ENCODE measurements around the gene PROCA1. TPM values are rescaled to one million over a fixed set of nuclear protein-coding genes. Genes with fewer than 3 reads are reported as not detected.

Gene PROCA1
- total RNA-seq, 2 donors from 2014 or later: 1.9 to 9.4 TPM

- WGBS: 75% methylated on average over 3 of the region's 3 CpGs
- intact Hi-C loops (cut with DNase I): no loop called here
- no peak for TF ChIP-seq POLR2AphosphoS5 (IDR thresholded peaks at IDR 0.05)
- TF ChIP-seq CTCF (IDR thresholded peaks at IDR 0.05): no peak
- no peak for TF ChIP-seq POLR2A (IDR thresholded peaks at IDR 0.05)
- peaks cover 49 to 76% of the 10 kb centered on the region in 2 donors for H3K36me3 ChIP-seq
- no peak overlapping the region for H3K4me3 ChIP-seq
- no peak overlapping the region for H3K27ac ChIP-seq
- H3K9me3 ChIP-seq: no peaks in the 10 kb centered on the region
- DNase-seq (ENCODE audit: low spot score): no peak
- no peaks in the 10 kb centered on the region for H3K27me3 ChIP-seq (replicated peaks; ENCODE audit: insufficient read depth)
- H3K4me1 ChIP-seq (replicated peaks): no peaks in the 10 kb centered on the region
Observed at GRCh38 chr17:28675490-28675889, 36.2 kb downstream of the PROCA1 start.

GRCh38 chr17:28669918-28670317 is 41.8 kb downstream of the PROCA1 start:
- TF ChIP-seq CTCF (IDR thresholded peaks at IDR 0.05) (no peak), POLR2A (IDR thresholded peaks at IDR 0.05) (no peak), POLR2AphosphoS5 (IDR thresholded peaks at IDR 0.05) (no peak)
- intact Hi-C loops (cut with DNase I): no loop called here
- Histone ChIP-seq H3K27me3 (replicated peaks; ENCODE audit: insufficient read depth) (no peaks in the 10 kb centered on the region), H3K4me1 (replicated peaks) (no peaks in the 10 kb centered on the region), H3K27ac (no peak overlapping the region), H3K4me3 (no peak overlapping the region), H3K9me3 (no peaks in the 10 kb centered on the region), H3K36me3 (peaks cover 19 to 31% of the 10 kb centered on the region in 2 donors)
- WGBS: 96% methylated on average over 1 of the region's 1 CpG
- DNase-seq (ENCODE audit: low spot score): no peak

GRCh38 chr17:28667870-28668269 is 43.8 kb downstream of the PROCA1 start:
- DNase-seq (ENCODE audit: low spot score): no peak
- Histone ChIP-seq H3K27ac (no peak overlapping the region), H3K27me3 (replicated peaks; ENCODE audit: insufficient read depth) (no peaks in the 10 kb centered on the region), H3K4me3 (no peak overlapping the region), H3K4me1 (replicated peaks) (peaks cover 7% of the 10 kb centered on the region), H3K9me3 (no peaks in the 10 kb centered on the region), H3K36me3 (peaks cover 9 to 10% of the 10 kb centered on the region in 2 donors)
- no peak for TF ChIP-seq POLR2AphosphoS5 (IDR thresholded peaks at IDR 0.05)
- no peak for TF ChIP-seq CTCF (IDR thresholded peaks at IDR 0.05)
- no peak for TF ChIP-seq POLR2A (IDR thresholded peaks at IDR 0.05)
- 81% methylated on average over 1 of the region's 1 CpG for WGBS
- intact Hi-C loops (cut with DNase I): no loop called here

- H3K36me3 ChIP-seq: peaks cover 0 to 3% of the 10 kb centered on the region in 2 donors
- no peak for DNase-seq (ENCODE audit: low spot score)
- WGBS: 66% methylated on average over 2 of the region's 2 CpGs
Observed at GRCh38 chr17:28665994-28666393, 45.7 kb downstream of the PROCA1 start.

More at GRCh38 chr17:28665994-28666393, 45.7 kb downstream of the PROCA1 start:
- intact Hi-C loops (cut with DNase I): no loop called here
- H3K4me3 ChIP-seq: no peak overlapping the region
- H3K9me3 ChIP-seq: no peaks in the 10 kb centered on the region
- no peaks in the 10 kb centered on the region for H3K27me3 ChIP-seq (replicated peaks; ENCODE audit: insufficient read depth)
- peaks cover 8% of the 10 kb centered on the region for H3K4me1 ChIP-seq (replicated peaks)
- no peak for TF ChIP-seq POLR2A (IDR thresholded peaks at IDR 0.05)
- TF ChIP-seq POLR2AphosphoS5 (IDR thresholded peaks at IDR 0.05): no peak
- no peak for TF ChIP-seq CTCF (IDR thresholded peaks at IDR 0.05)
- no peak overlapping the region for H3K27ac ChIP-seq

Data from prostate gland (tissue), 2 donors.